KMS-11 (cell line): ENCODE measurements around the gene PSME4.
"Not testable (repeated sequence)": the region's sequence is repeated elsewhere in the genome, so short reads cannot be mapped to it uniquely, and the experiment has no call there.

Experiments used
- H2AFZ ChIP-seq: fragments of 200-600 bp; sonication (generic); 2 replicates; pipeline ENCODE4 v1.6.1; 2016; ENCODE audit warnings: antibody characterized with exemption, mixed run types, low read depth
- H3K27ac ChIP-seq: fragments of 200-600 bp; sonication (generic); 2 replicates; pipeline ENCODE4 v1.6.1; 2016; ENCODE audit warnings: mild to moderate bottlenecking, mixed run types
- H3K27me3 ChIP-seq: fragments of 200-600 bp; sonication (generic); 2 replicates; pipeline ENCODE4 v1.6.1; 2017; ENCODE audit warnings: mild to moderate bottlenecking, low read depth, mixed run types, moderate library complexity; ENCODE audit not compliant: insufficient read depth
- H3K36me3 ChIP-seq: fragments of 200-600 bp; sonication (generic); 2 replicates; pipeline ENCODE4 v1.6.1; 2017; ENCODE audit warnings: mild to moderate bottlenecking, mixed run types; ENCODE audit not compliant: insufficient read depth
- H3K4me1 ChIP-seq: fragments of 200-600 bp; sonication (generic); 2 replicates; pipeline ENCODE4 v1.6.1; 2016; ENCODE audit warnings: mild to moderate bottlenecking, low read depth, mixed run types; ENCODE audit not compliant: poor library complexity, severe bottlenecking
- H3K4me2 ChIP-seq: fragments of 200-600 bp; sonication (generic); 2 replicates; pipeline ENCODE4 v1.7.0; 2016; ENCODE audit warnings: mild to moderate bottlenecking, mixed run types
- H3K4me3 ChIP-seq: fragments of 200-600 bp; sonication (generic); IDR thresholded peaks from 2 replicates; pipeline ENCODE4 v1.6.1; 2017; ENCODE audit warnings: low read depth, low read length, mixed read lengths; ENCODE audit not compliant: insufficient read depth
- H3K79me2 ChIP-seq: fragments of 200-600 bp; sonication (generic); 2 replicates; pipeline ENCODE4 v1.6.1; 2016; ENCODE audit warnings: low read depth, mixed run types; ENCODE audit not compliant: insufficient read depth
- H3K9ac ChIP-seq: fragments of 200-600 bp; sonication (generic); 2 replicates; pipeline ENCODE4 v1.6.1; 2016; ENCODE audit warnings: mild to moderate bottlenecking, mixed run types
- H4K20me1 ChIP-seq: fragments of 200-600 bp; sonication (generic); 2 replicates; pipeline ENCODE4 v1.6.1; 2016; ENCODE audit warnings: mild to moderate bottlenecking, mixed run types; ENCODE audit not compliant: insufficient read depth
- CTCF ChIP-seq: fragments of 200-600 bp; sonication (generic); conservative IDR thresholded peaks from 2 replicates; pipeline ENCODE4 v1.6.1; 2017; ENCODE audit warnings: low read depth, mild to moderate bottlenecking, antibody characterized with exemption, low read length, moderate library complexity, mixed read lengths

Gene PSME4

GRCh38 chr2:53939656-53940055 lies 31.1 kb downstream of the PSME4 start:
- no peak overlapping the region for H2AFZ ChIP-seq
- no peak overlapping the region for H3K4me2 ChIP-seq
- no peak overlapping the region for H3K27ac ChIP-seq
- no peaks in the 10 kb centered on the region for H4K20me1 ChIP-seq
- no peaks in the 10 kb centered on the region for H3K36me3 ChIP-seq
- no peaks in the 10 kb centered on the region for H3K79me2 ChIP-seq
- no peak overlapping the region for H3K4me3 ChIP-seq
- H3K9ac ChIP-seq, result no peak overlapping the region
- TF ChIP-seq CTCF, result no peak
- no peaks in the 10 kb centered on the region for H3K27me3 ChIP-seq
- H3K4me1 ChIP-seq, result peaks cover 3% of the 10 kb centered on the region

DNA sequence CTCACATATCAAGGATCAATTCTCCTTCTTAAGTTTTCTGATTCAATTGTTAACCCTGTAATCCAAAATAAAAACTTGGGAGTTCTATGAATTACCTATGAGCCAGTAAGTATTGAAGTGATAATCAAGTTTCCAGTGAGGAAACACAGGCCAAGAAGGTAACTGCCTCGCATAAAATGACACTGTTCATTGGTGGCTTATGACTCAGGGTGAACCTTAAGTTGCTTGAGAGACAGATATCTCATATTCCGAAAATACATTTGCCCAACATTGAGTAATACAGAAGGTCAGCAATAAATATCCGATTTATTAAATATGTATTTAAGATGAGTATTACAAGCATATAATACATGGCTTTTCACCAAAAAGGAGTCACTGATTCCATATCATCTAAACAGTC lies 31.9 kb downstream of the PSME4 start:
- Histone ChIP-seq H3K4me3 (no peak overlapping the region), H3K27me3 (no peaks in the 10 kb centered on the region), H3K4me2 (no peak overlapping the region), H4K20me1 (no peaks in the 10 kb centered on the region), H3K79me2 (no peaks in the 10 kb centered on the region), H3K4me1 (no peaks in the 10 kb centered on the region), H2AFZ (no peak overlapping the region), H3K27ac (no peak overlapping the region), H3K9ac (no peak overlapping the region), H3K36me3 (no peaks in the 10 kb centered on the region)
- no peak for TF ChIP-seq CTCF

DNA sequence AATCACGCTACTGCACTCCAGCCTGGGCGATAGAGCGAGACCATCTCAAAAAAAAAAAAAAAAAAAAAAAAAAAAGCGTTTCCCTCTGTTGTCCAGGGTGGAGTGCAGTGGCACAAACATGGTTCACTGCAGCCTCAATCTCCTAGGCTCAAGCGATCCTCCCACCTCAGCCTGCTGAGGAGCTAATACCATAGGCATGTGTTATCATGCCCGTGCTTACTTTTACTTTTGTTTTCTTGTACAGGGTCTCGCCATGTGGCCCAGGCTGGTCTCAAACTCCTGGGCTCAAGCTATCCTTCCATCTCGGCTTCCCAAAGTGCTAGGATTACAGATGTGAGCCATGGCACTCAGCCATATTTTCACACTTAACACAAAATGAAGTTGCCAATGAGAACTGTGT lies 37.5 kb downstream of the PSME4 start:
- Histone ChIP-seq H3K4me1 (no peaks in the 10 kb centered on the region), H3K9ac (no peak overlapping the region), H3K27me3 (no peaks in the 10 kb centered on the region), H3K79me2 (no peaks in the 10 kb centered on the region), H4K20me1 (no peaks in the 10 kb centered on the region), H3K4me2 (no peak overlapping the region), H3K4me3 (no peak overlapping the region), H3K27ac (no peak overlapping the region), H3K36me3 (0 out of 2 replicates have a peak, but pooled peaks cover 3% of the 10 kb centered on the region), H2AFZ (no peak overlapping the region)
- TF ChIP-seq CTCF, result no peak

GRCh38 chr2:53926321-53926720 lies 44.5 kb downstream of the PSME4 start:
- not testable (repeated sequence) for H3K4me1 ChIP-seq, H3K27ac ChIP-seq, H2AFZ ChIP-seq, H3K79me2 ChIP-seq, H3K4me3 ChIP-seq, H3K9ac ChIP-seq, H3K27me3 ChIP-seq, H3K4me2 ChIP-seq, H4K20me1 ChIP-seq
- H3K36me3 ChIP-seq, result peaks cover 24% of the 10 kb centered on the region; the same call in 1 of the 2 replicates

DNA sequence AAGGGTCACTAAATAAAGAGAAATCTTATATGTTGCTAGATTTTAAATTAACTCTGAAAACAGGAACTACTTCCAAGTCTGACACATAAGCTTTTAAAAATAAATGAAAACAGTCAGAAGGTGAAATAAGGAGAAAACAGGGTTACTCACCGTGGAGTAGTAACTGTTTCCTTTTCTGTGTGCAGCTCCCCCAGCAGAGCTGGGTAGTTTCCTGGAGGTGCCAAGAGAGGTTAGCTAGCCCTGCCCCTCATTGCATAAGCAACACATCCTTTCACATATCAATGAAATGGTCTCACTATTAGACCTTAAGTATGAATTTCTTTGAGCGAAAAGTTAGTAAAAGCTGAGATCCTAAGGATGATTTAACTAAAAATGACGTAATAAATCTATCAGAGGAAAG lies 57.1 kb downstream of the PSME4 start:
- Histone ChIP-seq H3K27me3 (no peaks in the 10 kb centered on the region), H3K9ac (no peak overlapping the region), H3K4me1 (no peaks in the 10 kb centered on the region), H3K79me2 (no peaks in the 10 kb centered on the region), H3K27ac (no peak overlapping the region), H3K4me2 (no peak overlapping the region), H2AFZ (no peak overlapping the region), H4K20me1 (no peaks in the 10 kb centered on the region; the same call in 1 of the 2 replicates), H3K4me3 (no peak overlapping the region), H3K36me3 (peaks cover 9% of the 10 kb centered on the region; the same call in 1 of the 2 replicates)
- TF ChIP-seq CTCF, result no peak
